ES-I3 (cell line): Measurements from ENCODE around the gene DLG2.

Experiments
- H3K36me3 ChIP-seq: 2 replicates; pipeline ENCODE4 v1.6.1; 2013; ENCODE audit warnings: mild to moderate bottlenecking, low read length, control low read depth, moderate library complexity; ENCODE audit not compliant: insufficient read depth
- H3K4me1 ChIP-seq: 2 replicates; pipeline ENCODE4 v1.6.1; 2013; ENCODE audit warnings: mild to moderate bottlenecking, control low read depth, low read length; ENCODE audit not compliant: insufficient read depth
- H3K9ac ChIP-seq: 2 replicates; pipeline ENCODE4 v1.6.1; 2013; ENCODE audit warnings: low read depth, mild to moderate bottlenecking, low read length, moderate library complexity
- H3K9me3 ChIP-seq: 2 replicates; pipeline ENCODE4 v1.6.1; 2013; ENCODE audit warnings: mild to moderate bottlenecking, low read length, moderate library complexity; ENCODE audit not compliant: control insufficient read depth, insufficient read depth

The DLG2 gene

DNA sequence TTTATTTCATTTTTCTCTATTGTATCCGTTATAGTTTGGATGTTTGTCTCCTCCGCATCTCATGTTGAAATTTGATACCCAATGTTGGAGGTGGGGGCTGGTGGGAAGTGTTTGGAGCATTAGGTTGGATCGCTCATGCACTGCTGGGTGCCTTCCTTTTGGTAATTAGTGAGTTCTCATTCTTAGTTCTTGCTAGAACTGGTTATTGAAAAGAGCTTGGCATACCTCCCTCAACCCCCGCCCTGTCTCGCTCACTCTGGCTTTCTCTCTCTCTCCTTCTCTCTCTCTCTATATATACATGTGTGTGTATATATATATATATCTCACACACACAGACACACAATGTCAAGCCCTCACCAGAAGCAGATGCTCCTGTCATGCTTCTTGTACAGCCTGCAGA lies 978.7 kb downstream of the DLG2 start:
- H3K4me1 ChIP-seq = peaks cover 20% of the 10 kb centered on the region; the same call in 1 of the 2 replicates

DNA sequence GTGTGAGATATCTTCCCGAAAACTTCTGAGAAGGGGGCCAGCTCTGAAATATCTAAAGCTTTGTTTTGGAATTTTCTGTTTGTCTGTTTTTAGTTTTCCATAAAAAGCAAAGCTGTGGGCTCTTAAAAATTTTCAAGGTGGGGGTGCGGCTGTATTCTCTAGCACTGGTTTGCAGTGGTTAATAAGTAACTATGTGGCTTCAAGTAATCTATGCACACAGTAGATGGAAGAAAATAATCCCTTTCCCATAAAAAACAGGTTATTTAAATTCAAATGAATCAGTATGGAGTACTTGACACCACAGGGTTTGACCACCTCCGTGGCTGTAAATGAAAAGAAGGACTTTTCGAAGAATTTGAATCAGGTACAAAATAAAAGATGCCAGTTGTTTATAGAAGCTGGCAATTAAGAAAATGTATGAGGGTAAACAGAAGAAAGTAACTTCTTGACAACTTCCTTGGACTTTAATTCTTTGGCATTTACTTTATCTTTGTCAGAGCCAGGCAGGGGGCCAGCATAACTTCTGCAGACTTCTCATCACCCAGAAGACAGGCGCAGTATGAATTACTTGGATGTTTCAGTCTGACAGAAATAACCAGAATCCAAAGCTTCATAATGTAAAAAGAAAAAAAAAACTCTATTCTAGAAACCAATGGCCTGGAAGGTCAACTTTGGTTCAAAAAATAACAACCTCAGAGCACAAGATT lies 981.0 kb downstream of the DLG2 start:
- no peaks in the 10 kb centered on the region for H3K36me3 ChIP-seq
- H3K4me1 ChIP-seq = peaks cover 20% of the 10 kb centered on the region; the same call in 1 of the 2 replicates
- no peaks in the 10 kb centered on the region for H3K9me3 ChIP-seq
- H3K9ac ChIP-seq = no peak overlapping the region

More for the DNA sequence above, 978.7 kb downstream of the DLG2 start:
- no peaks in the 10 kb centered on the region for H3K36me3 ChIP-seq
- no peaks in the 10 kb centered on the region for H3K9me3 ChIP-seq
- H3K9ac ChIP-seq = no peak overlapping the region; the same call in 1 of the 2 replicates

GRCh38 chr11:84642500-84642899 lies 984.6 kb downstream of the DLG2 start:
- H3K36me3 ChIP-seq = no peaks in the 10 kb centered on the region

GRCh38 chr11:84634309-84634708 lies 992.8 kb downstream of the DLG2 start:
- no peaks in the 10 kb centered on the region for H3K9me3 ChIP-seq
- peaks cover 5% of the 10 kb centered on the region; the same call in 1 of the 2 replicates for H3K4me1 ChIP-seq
- H3K9ac ChIP-seq = no peak overlapping the region
- no peaks in the 10 kb centered on the region for H3K36me3 ChIP-seq

More at GRCh38 chr11:84642500-84642899, 984.6 kb downstream of the DLG2 start:
- Histone ChIP-seq H3K9ac (no peak overlapping the region), H3K9me3 (no peaks in the 10 kb centered on the region), H3K4me1 (0 out of 2 replicates have a peak, but pooled peaks cover 9% of the 10 kb centered on the region)

- Histone ChIP-seq H3K36me3 (no peaks in the 10 kb centered on the region), H3K9ac (no peak overlapping the region), H3K4me1 (peaks cover 5% of the 10 kb centered on the region; the same call in 1 of the 2 replicates), H3K9me3 (no peaks in the 10 kb centered on the region)
Observed at GRCh38 chr11:84628871-84629620, 998.1 kb downstream of the DLG2 start.

GRCh38 chr11:84626256-84626655 lies 1000.9 kb downstream of the DLG2 start:
- Histone ChIP-seq H3K4me1 (no peaks in the 10 kb centered on the region), H3K36me3 (no peaks in the 10 kb centered on the region), H3K9me3 (no peaks in the 10 kb centered on the region), H3K9ac (no peak overlapping the region)

- no peaks in the 10 kb centered on the region for H3K4me1 ChIP-seq
Observed at GRCh38 chr11:84612645-84613044, 1014.5 kb downstream of the DLG2 start.

DNA sequence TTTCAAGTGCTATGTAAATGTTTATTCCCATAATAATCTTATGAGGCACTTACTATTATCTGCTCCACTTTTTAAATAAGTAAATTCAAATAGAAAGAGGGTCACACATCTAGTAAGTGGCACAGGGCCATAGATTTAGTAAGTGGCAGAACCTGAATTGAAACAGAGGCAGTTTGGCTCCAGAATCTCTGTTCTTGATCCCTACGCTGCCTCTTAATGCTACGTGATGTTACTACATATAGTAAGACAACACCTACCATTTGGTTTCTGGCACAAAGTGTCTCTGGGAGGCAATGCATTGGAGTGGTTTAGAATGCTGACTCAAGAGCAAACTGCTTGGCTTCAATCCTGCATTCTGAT lies 1018.3 kb downstream of the DLG2 start:
- Histone ChIP-seq H3K4me1 (no peaks in the 10 kb centered on the region), H3K9me3 (no peaks in the 10 kb centered on the region), H3K36me3 (no peaks in the 10 kb centered on the region), H3K9ac (no peak overlapping the region)

More at GRCh38 chr11:84612645-84613044, 1014.5 kb downstream of the DLG2 start:
- Histone ChIP-seq H3K36me3 (no peaks in the 10 kb centered on the region), H3K9me3 (no peaks in the 10 kb centered on the region), H3K9ac (no peak overlapping the region)

DNA sequence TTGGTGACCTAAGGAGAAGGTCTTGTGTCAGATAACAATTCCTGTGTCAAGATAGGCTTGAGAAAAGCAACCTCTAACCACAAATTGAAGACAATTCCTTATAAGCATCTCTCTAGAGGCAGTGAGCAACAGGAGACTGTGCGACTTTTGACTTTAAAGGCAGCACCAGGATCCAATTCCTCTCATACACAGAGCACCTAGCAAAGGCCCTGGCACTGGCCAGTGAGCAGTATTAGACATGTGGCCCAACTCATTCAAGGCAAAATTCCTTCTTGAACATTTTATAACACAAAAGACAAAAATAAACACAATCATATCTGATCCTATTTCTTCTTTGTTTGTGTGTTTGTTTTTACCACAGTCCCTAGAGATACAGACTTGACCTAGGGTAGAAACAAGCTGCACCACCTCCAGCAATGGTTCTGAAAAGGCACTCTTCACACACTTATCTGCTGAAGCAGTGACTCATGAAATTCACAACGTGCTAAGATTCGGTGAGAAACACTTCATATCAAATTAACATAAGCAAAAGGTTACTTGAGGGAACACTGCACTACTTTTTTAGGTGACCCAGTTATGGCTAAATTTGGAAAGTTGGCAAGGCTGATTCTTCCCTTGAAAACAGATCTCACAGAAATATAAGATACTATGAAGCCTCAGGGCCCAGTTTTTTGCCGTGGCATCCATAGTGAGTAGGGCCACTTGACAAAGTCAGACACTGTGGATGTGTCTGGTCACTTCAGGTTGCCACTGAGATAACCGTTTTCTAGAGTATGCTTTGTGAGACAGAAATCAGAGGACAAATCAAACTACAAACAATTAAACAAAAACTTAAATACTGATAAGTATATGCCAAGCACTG lies 1018.9 kb downstream of the DLG2 start:
- H3K9me3 ChIP-seq = no peaks in the 10 kb centered on the region
- H3K4me1 ChIP-seq = no peaks in the 10 kb centered on the region
- no peaks in the 10 kb centered on the region for H3K36me3 ChIP-seq
- H3K9ac ChIP-seq = no peak overlapping the region

- H3K9me3 ChIP-seq = no peaks in the 10 kb centered on the region
- H3K4me1 ChIP-seq = no peaks in the 10 kb centered on the region
- no peak overlapping the region for H3K9ac ChIP-seq
- H3K36me3 ChIP-seq = no peaks in the 10 kb centered on the region
Observed at GRCh38 chr11:84594602-84595001, 1032.5 kb downstream of the DLG2 start.

DNA sequence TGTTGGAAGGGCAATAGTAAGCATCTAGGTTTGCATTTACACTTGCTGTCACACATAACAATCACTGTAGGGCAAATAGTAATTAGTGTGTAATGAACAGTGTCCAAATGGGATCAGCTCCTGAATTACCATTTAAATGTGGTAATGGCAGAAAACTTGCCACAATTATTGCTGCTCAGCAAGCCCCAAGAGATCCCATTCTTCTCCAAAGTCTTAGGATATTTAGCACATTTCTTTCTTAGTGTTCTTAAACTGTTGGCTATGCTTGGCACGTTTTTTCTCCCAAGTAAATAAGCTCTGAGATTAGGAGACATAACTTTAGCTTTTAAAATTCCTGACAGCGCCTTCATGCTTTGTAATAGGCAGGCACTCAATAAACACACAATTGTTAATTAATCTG lies 1037.0 kb downstream of the DLG2 start:
- Histone ChIP-seq H3K9ac (no peak overlapping the region), H3K36me3 (no peaks in the 10 kb centered on the region), H3K4me1 (no peaks in the 10 kb centered on the region), H3K9me3 (no peaks in the 10 kb centered on the region)

DNA sequence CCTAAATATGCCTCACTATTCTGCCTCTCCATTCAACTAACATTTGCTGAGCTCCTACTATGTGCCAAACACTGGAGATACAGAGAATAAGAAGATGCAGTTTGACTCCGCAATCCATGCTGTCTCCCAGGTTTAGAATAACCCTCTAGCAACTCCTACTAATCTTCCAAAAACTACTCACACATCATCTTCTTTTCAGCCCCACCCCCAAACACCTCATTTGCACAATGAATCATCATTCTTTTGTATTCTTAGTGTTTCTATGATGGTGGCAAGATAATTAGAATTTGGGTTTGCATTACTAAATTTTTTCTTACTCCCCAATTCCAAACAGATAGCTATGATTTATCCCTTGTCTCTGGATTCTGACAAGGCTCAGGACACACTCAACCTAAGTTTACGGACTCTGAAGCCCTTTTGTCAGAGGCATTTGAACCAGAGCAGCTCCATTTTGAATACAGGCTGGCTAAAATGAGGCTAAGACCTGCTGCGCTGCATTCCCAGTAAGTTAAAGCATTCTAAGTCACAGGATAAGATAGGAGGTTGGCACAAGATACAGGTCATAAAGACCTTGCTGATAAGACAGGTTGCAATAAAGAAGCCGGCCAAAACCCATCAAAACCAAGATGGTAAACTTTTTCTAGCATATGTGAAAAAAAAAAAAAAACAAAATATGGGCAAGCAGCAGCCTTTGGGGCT lies 1038.9 kb downstream of the DLG2 start:
- Histone ChIP-seq H3K9ac (no peak overlapping the region), H3K9me3 (no peaks in the 10 kb centered on the region), H3K4me1 (no peaks in the 10 kb centered on the region), H3K36me3 (no peaks in the 10 kb centered on the region)

DNA sequence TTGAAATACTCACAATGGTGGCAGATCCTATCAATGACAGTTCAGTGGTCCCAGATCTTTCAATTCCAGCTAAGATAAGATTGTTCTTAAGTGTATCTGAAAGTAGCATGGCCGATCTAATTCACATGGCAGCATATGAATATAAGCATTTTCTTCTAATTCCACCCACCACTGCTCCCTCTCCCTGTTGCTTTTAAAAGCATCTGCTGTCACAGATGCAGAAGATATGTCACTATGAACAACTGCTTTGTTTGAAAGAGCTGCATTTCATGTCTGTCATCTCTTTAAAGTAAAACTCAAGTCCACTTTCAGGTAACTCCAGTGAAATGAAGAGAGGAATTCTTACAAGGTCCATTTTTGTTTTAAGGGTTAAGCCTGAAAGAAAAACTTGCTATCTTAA lies 1044.0 kb downstream of the DLG2 start:
- Histone ChIP-seq H3K36me3 (no peaks in the 10 kb centered on the region), H3K9me3 (peaks cover 2% of the 10 kb centered on the region; the same call in 1 of the 2 replicates), H3K4me1 (no peaks in the 10 kb centered on the region), H3K9ac (no peak overlapping the region)

- no peak overlapping the region for H3K9ac ChIP-seq
- H3K4me1 ChIP-seq = no peaks in the 10 kb centered on the region
- H3K36me3 ChIP-seq = no peaks in the 10 kb centered on the region
- peaks cover 2% of the 10 kb centered on the region for H3K9me3 ChIP-seq
Observed at GRCh38 chr11:84581083-84581482, 1046.1 kb downstream of the DLG2 start.
